SU-DHL-6 (cell line): Measurements from ENCODE around the gene NPW.

Source experiments
- H2AFZ ChIP-seq: fragments of 200-600 bp; sonication (generic); 2 replicates; pipeline ENCODE4 v1.6.1; 2014; ENCODE audit warnings: low read depth, mild to moderate bottlenecking, moderate library complexity, mixed read lengths, antibody characterized with exemption, low read length; ENCODE audit not compliant: severe bottlenecking
- H3F3A ChIP-seq: fragments of 200-600 bp; shearing (Covaris generic); 2 replicates; pipeline ENCODE4 v1.6.0; 2016; ENCODE audit warnings: antibody characterized with exemption, mild to moderate bottlenecking; ENCODE audit not compliant: insufficient read depth
- H3K27ac ChIP-seq: fragments of 200-600 bp; sonication (generic); 2 replicates; pipeline ENCODE4 v1.5.1; 2016; ENCODE audit warnings: low read depth, mild to moderate bottlenecking, low read length, moderate library complexity, mixed read lengths
- H3K27me3 ChIP-seq: fragments of 200-600 bp; sonication (generic), shearing (Covaris generic); 2 replicates; pipeline ENCODE4 v1.6.0; 2014; ENCODE audit warnings: mild to moderate bottlenecking, low read length
- H3K36me3 ChIP-seq: fragments of 200-600 bp; sonication (generic); 2 replicates; pipeline ENCODE4 v1.6.1; 2014; ENCODE audit warnings: mild to moderate bottlenecking, low read length, mixed read lengths
- H3K4me2 ChIP-seq: fragments of 300-600, 200-600 bp; shearing (Covaris generic), sonication (generic); 2 replicates; pipeline ENCODE4 v1.6.0; 2014; ENCODE audit warnings: low read length, low read depth, mild to moderate bottlenecking; ENCODE audit not compliant: poor library complexity, severe bottlenecking
- H3K4me3 ChIP-seq: fragments of 200-600 bp; sonication (generic); 2 replicates; pipeline ENCODE4 v1.5.1; 2014; ENCODE audit warnings: antibody characterized with exemption, low read length, mild to moderate bottlenecking, mixed read lengths; ENCODE audit not compliant: insufficient read depth, poor library complexity, severe bottlenecking
- H3K79me2 ChIP-seq: fragments of 200-600 bp; sonication (generic); 2 replicates; pipeline ENCODE4 v1.6.1; 2014; ENCODE audit warnings: mild to moderate bottlenecking, low read length, moderate library complexity; ENCODE audit not compliant: insufficient read depth
- H3K9ac ChIP-seq: fragments of 200-600 bp; sonication (generic); 2 replicates; pipeline ENCODE4 v1.7.0; 2014; ENCODE audit warnings: mild to moderate bottlenecking, low read length
- H3K9me2 ChIP-seq: fragments of 200-600 bp; sonication (generic); replicated peaks from 2 replicates; pipeline ENCODE4 v1.6.1; 2014; ENCODE audit warnings: low read length; ENCODE audit not compliant: insufficient read depth
- H3K9me3 ChIP-seq: fragments of 200-600 bp; sonication (generic); 2 replicates; pipeline ENCODE4 v1.6.1; 2014; ENCODE audit warnings: low read length, mixed read lengths; ENCODE audit not compliant: insufficient read depth
- H4K20me1 ChIP-seq: fragments of 200-600 bp; sonication (generic); 2 replicates; pipeline ENCODE4 v1.6.1; 2014; ENCODE audit warnings: low read depth, mild to moderate bottlenecking, antibody characterized with exemption, low read length, moderate library complexity, mixed read lengths
- CTCF ChIP-seq: fragments of 200-600 bp; sonication (generic); IDR thresholded peaks from one replicate; pipeline ENCODE4 v1.5.1; 2017; ENCODE audit warnings: antibody characterized with exemption, mild to moderate bottlenecking, low read length, moderate library complexity; ENCODE audit not compliant: insufficient read depth, poor library complexity, severe bottlenecking
- EZH2phosphoT487 ChIP-seq: fragments of 200-600 bp; sonication (generic), shearing (Covaris generic); conservative IDR thresholded peaks from 2 replicates; pipeline ENCODE4 v1.6.1; 2018; ENCODE audit warnings: mild to moderate bottlenecking, antibody characterized with exemption, low read length, moderate library complexity, mixed read lengths

Gene NPW

DNA sequence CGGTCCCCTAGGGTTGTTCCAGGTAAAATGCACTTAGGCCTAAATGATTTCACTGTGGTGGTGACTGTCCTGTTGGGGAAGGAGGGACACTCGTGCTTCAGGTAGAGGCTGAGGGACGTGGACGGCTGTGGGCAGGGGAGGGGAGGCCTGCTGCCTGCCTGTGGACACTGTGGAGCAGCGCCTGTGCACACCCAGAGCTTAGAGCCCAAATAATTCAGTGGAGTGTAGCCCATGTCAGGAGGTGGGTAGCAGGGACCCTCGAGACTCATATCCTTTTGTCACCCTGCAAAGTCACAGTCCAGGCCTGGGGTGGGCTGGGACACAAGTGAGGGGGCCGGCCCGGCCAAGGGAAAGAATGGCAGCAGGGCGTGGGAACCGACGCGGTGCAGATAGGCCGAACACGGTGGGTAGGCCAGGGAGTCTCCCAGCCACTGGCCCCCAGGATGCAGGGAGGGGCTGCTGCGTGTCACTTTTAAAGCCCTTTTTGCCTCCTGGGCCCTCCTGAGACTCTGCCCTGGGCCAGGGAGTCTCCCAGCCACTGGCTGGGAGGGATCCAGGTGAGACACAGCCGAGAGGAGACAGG, 6.4 kb downstream of the NPW start:
- Histone ChIP-seq H3K27ac (no peak overlapping the region), H3K4me3 (no peak overlapping the region)

DNA sequence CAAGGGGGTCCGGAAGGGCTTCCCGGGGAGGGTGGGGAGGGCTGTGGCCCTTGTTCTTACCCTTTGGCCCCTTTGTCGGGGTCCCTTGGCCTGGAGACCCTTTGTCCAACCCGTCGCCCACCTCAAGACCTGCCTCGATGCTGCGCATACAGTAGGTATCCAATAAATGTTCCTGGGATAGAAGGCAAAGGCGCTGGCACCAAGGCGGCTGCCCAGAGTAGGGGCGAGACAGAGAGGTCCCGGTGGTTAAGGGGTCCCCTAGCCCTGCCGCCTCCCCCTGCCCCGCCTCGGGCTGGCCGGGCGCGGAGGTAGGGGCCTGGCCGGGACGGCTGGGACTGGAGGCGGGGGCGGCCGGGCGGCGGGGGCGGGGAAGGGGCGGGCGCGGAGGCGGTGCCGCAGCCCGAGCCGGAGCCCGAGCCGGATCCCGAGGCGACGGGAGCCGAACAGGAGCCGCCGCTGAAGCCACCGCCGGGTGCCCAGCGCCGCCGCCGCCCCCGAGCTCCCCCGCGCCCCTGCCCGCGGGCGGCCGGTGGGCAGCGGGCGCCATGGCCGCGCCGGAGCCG, 7.0 kb downstream of the NPW start, which contains the start of gene NHERF2:
TSS of gene NHERF2 (plus strand) at position 442 of the 563 bp plus-strand sequence. CDS start at position 546, 104 bp downstream.
- Histone ChIP-seq H3K79me2 (no peaks in the 10 kb centered on the region), H3K36me3 (no peaks in the 10 kb centered on the region), H3K4me2 (peak within 1 kb of the TSS; percentile 26), H4K20me1 (no peaks in the 10 kb centered on the region), H3K27me3 (no peaks in the 10 kb centered on the region), H3K4me3 (no peak within 1 kb of the TSS), H3K27ac (no peak within 1 kb of the TSS), H2AFZ (no peak within 1 kb of the TSS), H3F3A (no peaks in the 10 kb centered on the region), H3K9ac (no peak within 1 kb of the TSS; the same call in 1 of the 2 replicates), H3K9me3 (no peaks in the 10 kb centered on the region), H3K9me2 (no peaks in the 10 kb centered on the region)
- TF ChIP-seq EZH2phosphoT487 = no peak
- no peak for TF ChIP-seq CTCF

More for the DNA sequence above, 6.4 kb downstream of the NPW start:
- H3F3A ChIP-seq = no peaks in the 10 kb centered on the region
- TF ChIP-seq CTCF (no peak), EZH2phosphoT487 (no peak)
- H2AFZ ChIP-seq = no peak overlapping the region
- no peaks in the 10 kb centered on the region for H4K20me1 ChIP-seq
- no peaks in the 10 kb centered on the region for H3K79me2 ChIP-seq
- H3K4me2 ChIP-seq = no peak overlapping the region
- no peaks in the 10 kb centered on the region for H3K9me2 ChIP-seq
- no peaks in the 10 kb centered on the region for H3K27me3 ChIP-seq
- H3K36me3 ChIP-seq = no peaks in the 10 kb centered on the region
- H3K9me3 ChIP-seq = no peaks in the 10 kb centered on the region
- no peak overlapping the region for H3K9ac ChIP-seq

GRCh38 chr16:2027024-2028010, 7.7 kb downstream of the NPW start:
- H3F3A ChIP-seq = no peaks in the 10 kb centered on the region
- H3K79me2 ChIP-seq = no peaks in the 10 kb centered on the region
- no peak overlapping the region for H2AFZ ChIP-seq
- H3K9me2 ChIP-seq = no peaks in the 10 kb centered on the region
- no peaks in the 10 kb centered on the region for H4K20me1 ChIP-seq
- no peak overlapping the region for H3K4me3 ChIP-seq
- TF ChIP-seq EZH2phosphoT487 (0 out of 2 replicates have a peak, but pooled peaks have one; percentile 59), CTCF (no peak)
- no peak overlapping the region; the same call in 1 of the 2 replicates for H3K9ac ChIP-seq
- H3K27me3 ChIP-seq = no peaks in the 10 kb centered on the region
- no peaks in the 10 kb centered on the region for H3K9me3 ChIP-seq
- no peaks in the 10 kb centered on the region for H3K36me3 ChIP-seq
- peak overlapping the region; percentile 26 for H3K4me2 ChIP-seq
- no peak overlapping the region for H3K27ac ChIP-seq
